Stimulated activated CD8-positive, alpha-beta memory T cell treated with anti-CD3 and anti-CD28 coated beads, Interleukin-4, amount 100 ng/mL, for 4 hours (primary cell): ENCODE data around the gene OR6C65.

ENCODE experiments used
- DNase-seq, 2 donors: peaks; one replicate each; pipeline ENCODE4 v3.0.0-alpha.2; 2020; ENCODE audit warnings: low read depth in 2 of 2, low spot score in 1 of 2

OR6C65 gene

GRCh38 chr12:55445357-55445756 lies 45.0 kb downstream of the OR6C65 start:
- DNase-seq, result no peak

- no peak for DNase-seq
Measured at GRCh38 chr12:55446326-55446725, 46.0 kb downstream of the OR6C65 start.

GRCh38 chr12:55448825-55449224 lies 48.5 kb downstream of the OR6C65 start:
- DNase-seq, result no peak
